ENCODE data around the gene CFAP70.
"Not testable (repeated sequence)": the region's sequence is repeated elsewhere in the genome, so short reads cannot be mapped to it uniquely, and the experiment has no call there.

Gene CFAP70

GRCh38 chr10:73338801-73339368, 19.8 kb downstream of the CFAP70 start:
- DNase-seq = no peak

- DNase-seq = no peak
Observed at GRCh38 chr10:73333202-73333601, 25.5 kb downstream of the CFAP70 start.

GRCh38 chr10:73332379-73332778, 26.3 kb downstream of the CFAP70 start:
- DNase-seq = no peak

GRCh38 chr10:73328523-73328922, 30.1 kb downstream of the CFAP70 start:
- not testable (repeated sequence) for DNase-seq

- not testable (repeated sequence) for DNase-seq
Observed at GRCh38 chr10:73325290-73325689, 33.4 kb downstream of the CFAP70 start.

GRCh38 chr10:73323582-73323981, 35.1 kb downstream of the CFAP70 start:
- not testable (repeated sequence) for DNase-seq

GRCh38 chr10:73310475-73310874, 48.2 kb downstream of the CFAP70 start:
- no peak for DNase-seq

- DNase-seq = no peak
Observed at GRCh38 chr10:73307203-73307800, 51.4 kb downstream of the CFAP70 start.

- no peak for DNase-seq
Observed at GRCh38 chr10:73306171-73306708, 52.4 kb downstream of the CFAP70 start.

- DNase-seq = no peak
Observed at GRCh38 chr10:73296946-73297345, 61.7 kb downstream of the CFAP70 start.

GRCh38 chr10:73293461-73293860, 65.2 kb downstream of the CFAP70 start:
- DNase-seq = no peak

GRCh38 chr10:73289958-73290357, 68.7 kb downstream of the CFAP70 start:
- no peak for DNase-seq

- no peak for DNase-seq
Observed at GRCh38 chr10:73287441-73287840, 71.2 kb downstream of the CFAP70 start.

GRCh38 chr10:73281097-73281496, 77.6 kb downstream of the CFAP70 start:
- DNase-seq = no peak

GRCh38 chr10:73264423-73264822, 94.2 kb downstream of the CFAP70 start:
- DNase-seq = no peak

GRCh38 chr10:73263693-73264347, 94.8 kb downstream of the CFAP70 start:
- DNase-seq = no peak

GRCh38 chr10:73262880-73263555, 95.6 kb downstream of the CFAP70 start:
- DNase-seq = no peak

GRCh38 chr10:73262105-73262730, 96.4 kb downstream of the CFAP70 start:
- no peak for DNase-seq

- DNase-seq = no peak
Observed at GRCh38 chr10:73261362-73261995, 97.2 kb downstream of the CFAP70 start.

- not testable (repeated sequence) for DNase-seq
Observed at GRCh38 chr10:73258612-73259011, 100.1 kb downstream of the CFAP70 start.

GRCh38 chr10:73253225-73253555, 105.5 kb downstream of the CFAP70 start:
- no peak for DNase-seq

GRCh38 chr10:73252445-73253224, 106.0 kb downstream of the CFAP70 start, which contains the start of gene MRPS16:
MRPS16 (minus strand) TSS chr10:73252644; CDS start chr10:73252482, 162 bp downstream.
- peak; percentile 94 for DNase-seq

All from right forelimb (tissue), 1 donor.